ENCODE measurements around the gene GSDMA. TPM values are rescaled to one million over a fixed set of nuclear protein-coding genes. Genes with fewer than 3 reads are reported as not detected.

GSDMA gene
- total RNA-seq, 1 donor from 2014 or later, result not detected

DNA sequence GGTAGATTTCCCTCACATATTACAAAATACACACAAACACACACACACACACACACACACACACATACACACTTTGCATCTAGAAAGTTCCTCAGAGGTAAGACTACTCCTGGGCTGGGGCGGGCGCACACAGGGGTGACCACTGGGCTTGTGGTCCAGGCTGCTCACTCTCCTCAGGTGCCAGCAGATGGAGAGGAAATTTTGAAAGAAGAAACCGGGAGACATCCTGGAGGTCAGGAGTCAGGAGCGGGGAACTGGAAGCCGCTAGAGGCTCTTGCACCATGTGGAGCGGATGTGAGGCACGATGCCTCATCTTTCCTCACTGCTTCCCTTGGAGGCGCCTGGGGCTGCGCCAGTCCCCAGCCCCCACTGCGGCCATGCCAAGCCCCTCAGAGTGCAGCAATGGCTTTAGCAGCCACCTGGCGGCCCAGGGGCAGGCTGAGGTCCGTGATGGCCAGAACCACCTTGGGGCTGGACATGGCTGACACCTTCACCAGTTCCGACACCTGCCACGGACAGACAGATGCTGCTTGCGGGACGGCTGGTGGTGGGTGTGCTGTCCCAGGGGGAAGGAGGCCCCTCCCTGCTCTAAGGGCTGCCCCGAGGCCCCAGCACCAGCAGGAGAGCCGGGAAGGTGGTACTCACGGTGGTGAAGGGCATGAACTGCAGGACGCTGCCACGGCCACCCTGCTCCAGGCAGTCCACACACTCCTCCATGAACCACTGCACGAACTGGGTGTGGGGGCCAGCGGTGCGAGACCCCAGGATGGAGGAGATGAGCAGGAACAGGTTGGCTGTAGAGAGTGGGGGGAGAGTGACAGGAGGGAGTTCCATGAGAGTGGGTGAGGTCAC lies 56.6 kb downstream of the GSDMA start:
- no peak for DNase-seq (ENCODE audit: extremely low read depth, low read depth, low spot score)

DNA sequence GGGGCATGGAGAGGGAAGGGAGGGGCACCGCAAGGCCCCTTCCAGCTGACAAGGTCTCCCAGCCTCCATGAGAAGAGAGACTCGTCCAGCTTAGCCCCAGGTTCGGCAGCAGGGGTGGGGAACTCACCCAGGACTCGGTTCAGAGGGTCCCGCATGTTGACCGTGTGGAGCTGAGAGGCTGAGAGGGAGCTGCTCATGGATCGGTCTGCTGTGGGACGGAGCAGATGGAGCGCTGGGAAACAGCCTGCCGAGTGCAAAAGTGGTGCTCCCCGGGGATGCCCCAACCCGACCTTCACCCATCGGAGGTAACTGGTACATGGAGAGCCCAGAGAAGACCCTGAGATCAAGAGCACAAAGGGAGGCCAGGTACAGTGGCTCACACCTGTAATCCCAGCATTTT lies 57.3 kb downstream of the GSDMA start:
- DNase-seq (ENCODE audit: extremely low read depth, low read depth, low spot score), result no peak

DNA sequence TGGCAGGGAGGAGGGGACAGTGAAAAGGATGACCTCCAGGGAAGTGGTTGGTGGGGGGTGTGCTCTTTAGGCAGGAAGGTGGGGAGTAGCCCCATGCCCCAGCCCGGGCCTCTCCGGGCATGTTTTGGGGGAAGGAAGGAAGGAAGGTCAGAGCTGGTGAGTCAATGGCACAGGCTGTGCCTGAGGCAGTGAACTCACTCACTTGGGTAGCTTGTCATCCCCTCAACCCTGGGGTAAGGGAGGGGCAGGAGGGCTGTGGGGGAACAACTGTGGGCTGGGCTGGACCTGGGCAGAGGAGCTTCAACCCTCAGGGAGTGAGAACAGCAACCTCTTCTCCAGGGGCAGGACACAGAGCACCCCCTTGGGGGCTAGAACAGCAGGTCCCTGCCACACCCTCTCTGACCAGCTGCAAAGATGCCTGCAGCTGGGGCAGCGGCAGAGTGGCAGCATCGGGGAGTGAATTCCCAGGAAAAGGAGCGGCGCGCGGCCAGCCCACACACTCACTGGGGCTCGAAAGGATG lies 58.7 kb downstream of the GSDMA start:
- no peak for DNase-seq (ENCODE audit: extremely low read depth, low read depth, low spot score)

DNA sequence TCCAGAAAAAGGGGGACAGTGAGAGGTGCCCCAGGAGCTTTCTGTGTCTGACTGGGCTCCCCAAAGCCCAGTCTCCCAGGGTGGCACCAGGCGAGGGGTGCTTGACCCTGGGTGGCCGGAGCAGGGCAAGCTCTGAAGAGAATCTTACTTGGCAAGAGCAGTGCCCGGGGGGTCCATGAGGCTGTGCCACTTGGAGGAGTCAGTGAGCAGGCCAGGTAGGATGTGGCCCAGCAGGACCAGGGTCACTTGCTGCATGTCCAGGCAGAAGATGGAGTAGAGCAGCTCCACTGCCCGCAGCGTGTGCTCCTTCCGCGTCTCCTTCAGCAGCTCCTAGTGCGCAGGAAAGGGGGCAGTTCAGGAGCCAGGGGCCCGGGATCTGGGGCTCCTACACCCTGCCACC lies 59.7 kb downstream of the GSDMA start:
- DNase-seq (ENCODE audit: extremely low read depth, low read depth, low spot score), result no peak

DNA sequence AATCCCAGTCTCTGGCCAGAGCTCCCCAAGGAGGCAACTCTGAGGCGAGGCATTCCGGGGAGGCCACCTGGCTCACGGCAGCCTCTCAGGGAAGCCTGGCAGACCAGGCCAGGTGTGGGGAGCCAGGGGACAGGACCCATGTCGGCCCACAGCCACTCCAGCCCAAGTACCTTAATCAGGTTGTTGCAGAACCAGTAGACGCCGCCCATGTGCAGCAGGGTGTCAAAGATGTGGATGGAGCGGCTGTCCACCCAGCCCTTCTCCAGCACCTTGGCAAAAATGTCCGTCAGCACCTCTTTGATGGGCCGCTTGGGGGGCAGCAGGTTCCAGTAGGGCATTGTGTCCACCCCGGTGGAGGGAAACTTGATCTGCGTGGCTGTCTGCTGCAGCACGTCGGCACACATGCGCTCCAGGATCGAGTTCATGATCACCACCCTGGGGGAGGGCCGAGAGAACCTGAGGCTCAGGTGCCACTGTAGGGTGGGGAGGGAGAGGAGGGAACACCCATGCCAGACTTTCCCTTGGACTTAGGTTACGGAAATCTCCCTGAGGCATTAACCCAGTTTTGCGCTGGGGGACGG lies 60.2 kb downstream of the GSDMA start:
- DNase-seq (ENCODE audit: extremely low read depth, low read depth, low spot score), result no peak

DNA sequence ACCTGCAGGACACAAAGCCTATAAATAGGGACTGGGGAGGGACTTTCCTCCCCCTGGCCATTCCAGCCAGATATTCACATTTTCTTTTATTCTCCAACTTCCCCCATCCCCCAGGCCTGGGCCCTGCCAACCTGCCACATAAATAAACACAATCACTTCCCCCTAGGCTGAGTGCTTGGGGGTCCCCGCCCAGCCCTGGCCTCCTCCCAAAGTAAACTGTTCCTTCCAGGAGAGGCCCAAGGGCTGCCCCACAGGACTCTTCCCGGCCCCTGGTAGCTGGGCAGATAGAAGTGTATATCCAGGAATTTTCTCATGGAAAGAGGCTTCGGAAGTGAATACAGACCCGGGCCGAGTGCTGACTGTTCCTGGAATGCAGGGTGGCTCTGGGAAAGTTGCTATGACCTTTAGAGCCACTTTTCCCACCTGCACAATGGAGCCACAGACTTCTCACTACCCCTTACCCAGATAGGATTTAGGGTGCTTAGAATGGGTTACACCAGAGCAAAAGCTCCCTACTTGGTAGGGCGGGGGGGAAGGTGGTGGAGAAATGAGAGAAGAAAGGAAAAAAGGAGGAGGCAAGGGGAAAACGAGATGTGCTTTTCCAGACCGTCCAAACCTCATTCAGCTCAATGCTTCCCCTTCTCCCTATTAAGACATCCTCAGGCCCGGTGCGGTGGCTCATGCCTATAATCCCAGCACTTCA lies 60.9 kb downstream of the GSDMA start:
- no peak for DNase-seq (ENCODE audit: extremely low read depth, low read depth, low spot score)

DNA sequence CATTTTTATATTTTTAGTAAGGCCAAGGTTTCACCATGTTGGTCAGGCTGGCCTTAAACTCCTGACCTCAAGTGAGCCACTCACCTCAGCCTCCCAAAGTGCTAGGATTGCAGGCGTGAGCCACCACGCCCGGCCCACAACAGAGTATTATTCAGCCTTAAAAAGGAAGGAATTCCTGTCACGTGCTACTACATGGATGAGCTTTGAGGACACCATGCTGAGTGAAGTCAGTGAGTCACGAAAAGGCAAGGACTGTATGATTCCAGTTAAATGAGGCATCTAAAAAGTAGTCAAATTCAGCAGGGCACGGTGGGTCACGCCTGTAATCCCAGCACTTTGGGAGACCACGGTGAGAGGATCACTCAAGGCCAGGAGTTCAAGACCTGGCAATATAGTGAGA lies 62.1 kb downstream of the GSDMA start:
- no peak for DNase-seq (ENCODE audit: extremely low read depth, low read depth, low spot score)

DNA sequence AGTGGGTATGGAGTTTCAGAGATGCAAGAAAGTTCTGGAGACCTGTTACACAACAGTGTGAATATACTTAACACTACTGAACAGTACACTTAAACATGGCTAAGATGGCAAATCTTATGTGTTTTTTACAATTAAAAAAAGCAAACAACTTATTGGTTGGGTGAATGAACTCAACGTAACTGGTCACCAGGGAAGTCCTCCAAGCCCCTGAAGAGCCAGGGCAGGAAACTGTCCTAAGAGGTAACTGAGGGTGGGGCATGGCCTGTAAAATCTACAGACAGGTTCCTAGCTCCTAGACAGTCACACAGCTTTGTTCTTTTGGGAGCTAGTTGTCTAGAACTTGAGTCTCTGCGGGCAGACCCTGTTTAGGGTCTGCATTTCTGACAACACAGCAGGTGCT lies 62.8 kb downstream of the GSDMA start:
- no peak for DNase-seq (ENCODE audit: extremely low read depth, low read depth, low spot score)

DNA sequence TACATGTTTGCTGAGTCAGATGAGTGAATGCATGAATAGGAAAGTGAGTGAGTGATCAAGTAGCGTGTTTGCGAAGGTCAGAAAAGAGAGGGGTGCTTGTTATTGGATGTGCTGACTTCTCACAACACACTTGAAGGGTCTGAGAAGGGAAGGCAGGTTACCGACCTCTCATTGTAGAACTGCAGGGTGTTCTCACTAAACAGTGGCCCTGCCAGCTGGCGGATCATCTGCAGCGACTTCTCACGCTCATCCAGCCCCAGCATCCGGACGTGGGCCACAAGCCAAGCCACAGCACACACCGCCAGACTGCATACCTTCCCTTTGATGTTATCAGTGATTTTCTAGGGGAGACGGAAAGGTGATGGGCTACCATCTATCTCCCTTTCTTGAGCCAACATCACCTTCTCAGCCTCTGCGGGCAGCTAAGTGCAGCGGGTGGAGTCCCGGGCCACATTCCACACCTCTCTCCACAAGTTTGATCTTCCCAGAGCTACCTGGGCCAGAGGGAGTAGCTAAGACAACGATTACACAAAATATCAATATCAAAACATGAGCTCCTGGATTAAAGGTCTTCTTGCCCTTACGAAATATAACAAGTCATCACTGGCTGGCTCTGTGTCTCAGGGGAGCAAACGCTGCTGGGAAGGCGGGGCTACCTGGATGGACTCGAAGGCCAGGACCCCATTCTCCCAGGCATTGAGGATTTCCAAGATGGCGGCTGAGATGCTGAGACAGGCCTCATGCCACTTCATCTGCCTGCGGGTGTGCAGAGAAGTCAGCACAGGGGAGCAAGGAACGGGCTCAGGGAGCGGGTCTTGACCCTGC lies 63.4 kb downstream of the GSDMA start:
- DNase-seq (ENCODE audit: extremely low read depth, low read depth, low spot score), result no peak

DNA sequence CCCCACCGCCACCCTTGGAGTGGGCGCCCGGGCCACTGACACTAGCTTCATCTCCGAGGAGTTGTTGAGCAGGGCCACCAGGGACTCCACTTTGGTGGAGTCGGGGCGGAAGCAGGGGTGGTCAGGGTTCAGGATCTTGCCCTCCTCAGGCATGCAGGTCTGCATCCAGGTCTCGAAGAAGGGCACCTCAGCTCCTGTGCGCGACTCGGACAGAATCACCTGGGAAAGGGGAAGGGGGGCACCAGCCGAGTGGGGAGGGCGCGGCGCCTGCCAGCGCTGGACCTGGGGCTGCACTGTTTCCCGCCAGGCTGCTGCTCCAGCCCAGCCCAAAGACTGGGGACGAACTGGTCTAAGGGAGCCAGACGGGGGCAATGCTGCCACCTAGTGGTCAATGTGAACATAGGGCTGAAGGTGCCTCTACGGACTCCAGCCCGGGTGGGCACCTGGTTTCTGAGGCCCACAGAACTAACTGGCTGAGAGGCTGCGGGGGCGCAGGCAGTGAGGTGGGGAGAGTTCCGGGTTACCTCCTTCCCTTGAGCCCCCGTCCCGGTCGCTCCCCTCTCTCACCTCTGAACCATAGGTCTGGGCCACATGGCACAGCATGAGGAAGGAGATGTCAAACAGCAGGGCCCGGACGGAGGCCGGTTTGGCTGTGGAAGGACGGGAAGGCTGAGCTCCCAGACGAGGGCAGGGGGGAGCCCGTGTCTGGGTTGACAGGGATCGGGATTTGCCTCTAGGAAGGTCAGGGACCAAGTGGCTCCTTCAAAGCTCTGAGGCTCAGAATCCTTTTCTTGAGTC lies 64.2 kb downstream of the GSDMA start:
- no peak for DNase-seq (ENCODE audit: extremely low read depth, low read depth, low spot score)

Other genes starting within 250 kb of the GSDMA start
- gene MIEN1, start 232.5 kb upstream of the GSDMA start, total RNA-seq, result 49.0 and 51.2 TPM in 2 replicates
- not detected in 2 replicates for gene GRB7, start 225.1 kb upstream of the GSDMA start, total RNA-seq
- gene IKZF3, start 98.7 kb upstream of the GSDMA start, total RNA-seq, result not detected in 2 replicates
- gene ZPBP2, start 94.8 kb upstream of the GSDMA start, total RNA-seq, result not detected in 2 replicates
- 3.0 and 6.8 TPM in 2 replicates for gene GSDMB, start 44.4 kb upstream of the GSDMA start, total RNA-seq
- 26.0 and 29.5 TPM in 2 replicates for gene ORMDL3, start 35.4 kb upstream of the GSDMA start, total RNA-seq
- not detected in 2 replicates for gene LRRC3C, start 35.3 kb upstream of the GSDMA start, total RNA-seq
- gene PSMD3, start 17.8 kb downstream of the GSDMA start, total RNA-seq, result 124 and 134 TPM in 2 replicates
- gene CSF3, start 52.4 kb downstream of the GSDMA start, total RNA-seq, result 10.5 and 23.1 TPM in 2 replicates
- gene MED24, start 91.4 kb downstream of the GSDMA start, total RNA-seq, result 87.8 and 91.1 TPM in 2 replicates
- gene THRA, start 100.0 kb downstream of the GSDMA start, total RNA-seq, result 17.5 and 22.8 TPM in 2 replicates
- gene NR1D1, start 137.6 kb downstream of the GSDMA start, total RNA-seq, result 1.8 and 5.1 TPM in 2 replicates
- 60.5 and 84.1 TPM in 2 replicates for gene MSL1, start 159.0 kb downstream of the GSDMA start, total RNA-seq
- gene CASC3, start 177.5 kb downstream of the GSDMA start, total RNA-seq, result 36.9 and 46.6 TPM in 2 replicates
- 2.0 and 4.6 TPM in 2 replicates for gene RAPGEFL1, start 214.5 kb downstream of the GSDMA start, total RNA-seq